NCI-H2196 (cell line): ENCODE data around the gene NLRC5.
"Not testable (repeated sequence)": the region's sequence is repeated elsewhere in the genome, so short reads cannot be mapped to it uniquely, and the experiment has no call there.

ENCODE experiments used
- DNase-seq: peaks from one replicate; lab custom pipeline; 2025; ENCODE audit not compliant: unreplicated experiment; lab: John Stamatoyannopoulos, UW

The NLRC5 gene

DNA sequence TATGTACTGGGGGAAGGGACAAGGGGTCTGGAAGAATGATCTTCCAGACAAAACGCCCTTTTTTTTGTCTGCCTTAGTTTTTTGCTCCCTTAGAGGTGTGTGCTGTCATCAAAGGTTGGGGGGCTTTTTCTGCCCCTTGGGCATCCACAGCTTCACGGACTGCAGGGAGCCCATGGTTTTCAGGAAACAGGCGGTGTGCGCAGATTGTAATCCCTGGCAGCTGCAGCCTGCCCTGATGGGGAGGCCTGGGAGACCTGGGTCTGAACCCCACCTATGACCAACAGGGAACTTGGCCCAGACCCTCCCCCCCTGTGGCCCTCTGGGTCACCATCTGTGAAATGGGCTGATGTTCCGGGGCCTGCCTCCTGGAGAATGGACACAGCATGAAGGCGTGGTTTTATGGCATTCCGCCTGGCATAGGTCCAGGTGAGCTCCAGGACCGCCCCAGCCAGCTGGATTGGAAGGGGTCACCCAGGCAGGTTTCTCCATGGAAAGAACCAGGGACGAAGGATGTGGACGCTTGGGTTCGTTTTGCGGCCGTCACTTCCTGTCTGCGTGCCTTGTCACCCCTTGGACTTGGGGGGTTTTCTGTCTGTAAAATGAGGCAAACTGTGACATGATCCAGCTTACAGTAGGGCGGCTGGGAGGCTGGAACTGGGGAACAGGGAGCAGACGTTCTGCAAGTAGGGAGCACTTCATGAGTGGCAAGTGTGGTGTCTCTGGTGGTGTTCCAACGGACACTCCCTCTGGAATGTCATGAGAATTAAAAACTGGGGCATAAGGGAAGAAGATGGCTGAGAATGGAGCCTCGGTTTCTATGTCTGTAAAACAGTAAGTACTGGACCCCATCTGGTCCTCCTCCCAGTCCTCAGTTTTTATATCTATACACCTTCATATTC lies 104.6 kb downstream of the NLRC5 start:
- no peak for DNase-seq

DNA sequence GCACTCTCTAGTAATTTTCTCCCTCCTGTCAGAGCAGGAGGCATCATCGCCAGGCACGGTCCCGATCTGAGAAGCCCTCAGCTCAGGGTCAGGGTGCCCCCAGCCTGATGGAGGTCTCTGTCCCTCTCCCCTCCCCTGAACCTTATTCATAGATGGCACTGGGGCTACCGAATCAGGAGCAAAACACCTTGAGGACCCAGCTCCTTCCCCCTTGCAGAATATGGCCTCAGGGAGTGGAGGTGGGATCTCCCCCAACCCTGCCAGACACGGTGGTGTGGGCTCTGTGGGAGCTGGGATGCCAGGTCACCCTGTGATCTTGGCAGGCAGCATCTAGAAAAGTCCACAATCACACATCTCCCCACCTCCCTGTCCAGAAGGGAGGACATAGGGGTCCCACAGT lies 105.6 kb downstream of the NLRC5 start:
- DNase-seq: no peak

DNA sequence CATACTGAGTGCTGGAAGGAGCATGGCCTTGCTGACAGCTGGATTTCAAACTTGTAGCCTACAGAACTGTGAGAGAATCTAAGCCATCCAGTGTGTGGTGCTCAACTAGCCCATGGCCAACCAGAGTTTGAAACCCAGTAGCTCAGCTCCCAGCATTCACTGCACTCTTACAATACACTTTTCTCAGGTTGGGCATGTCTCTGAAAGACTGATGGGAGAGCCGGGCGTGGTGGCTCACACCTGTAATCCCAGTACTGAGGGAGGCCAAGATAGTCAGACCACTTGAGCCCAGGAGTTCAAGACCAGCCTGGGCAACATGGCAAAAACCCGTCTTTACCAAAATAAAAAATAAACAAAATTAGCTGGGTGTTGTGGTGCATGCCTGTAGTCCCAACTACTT lies 106.8 kb downstream of the NLRC5 start:
- DNase-seq: no peak

DNA sequence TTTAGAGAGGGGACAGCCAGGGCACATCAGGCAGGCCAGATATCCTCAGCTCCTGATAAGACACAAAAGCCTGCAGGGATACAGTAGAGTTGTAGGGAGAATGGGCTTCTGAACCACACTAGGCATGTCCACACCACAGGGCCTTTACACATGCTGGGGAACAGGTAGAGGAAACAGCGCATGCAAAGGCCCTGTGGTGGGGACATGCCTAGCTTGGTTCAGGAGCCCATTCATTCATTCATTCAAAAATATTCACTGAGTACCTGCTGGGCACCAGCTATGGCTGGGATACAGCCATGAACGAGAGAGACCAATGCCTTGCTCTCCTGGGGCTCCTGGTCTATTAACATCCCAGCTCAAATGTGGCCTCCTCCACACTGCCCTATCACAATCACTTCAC lies 107.4 kb downstream of the NLRC5 start:
- no peak for DNase-seq

DNA sequence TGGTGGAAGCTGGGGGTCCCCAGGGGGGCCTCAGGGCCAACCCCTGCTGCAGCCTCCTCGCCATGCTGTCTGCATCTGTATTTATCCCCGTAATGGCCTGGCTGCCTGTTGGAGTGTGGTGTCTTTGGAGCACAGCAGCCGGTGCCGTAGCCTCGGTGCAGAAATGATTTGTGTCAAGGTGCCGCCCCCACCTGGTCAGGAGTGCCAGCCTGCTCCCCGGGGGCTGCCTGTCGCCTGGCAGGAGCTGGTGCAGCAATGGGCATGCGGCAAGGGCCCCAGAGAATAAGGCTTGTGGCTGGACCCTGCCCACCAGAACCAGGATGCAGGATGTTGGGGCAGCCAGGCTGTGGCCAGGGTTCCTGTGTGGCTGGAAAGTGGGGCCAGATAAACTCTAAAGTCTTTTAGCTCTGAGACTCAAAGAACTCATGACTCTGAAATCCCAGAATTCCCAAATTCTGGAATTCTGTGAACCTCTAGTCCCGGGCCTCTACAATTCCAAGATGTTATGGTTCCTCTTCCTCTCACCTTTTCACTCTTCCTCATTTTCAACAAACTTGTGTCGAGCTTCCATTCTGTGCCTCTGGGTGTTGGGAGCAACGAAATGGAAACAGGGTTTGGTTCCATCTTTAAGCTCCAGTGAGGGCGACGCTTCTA lies 109.0 kb downstream of the NLRC5 start:
- no peak for DNase-seq

DNA sequence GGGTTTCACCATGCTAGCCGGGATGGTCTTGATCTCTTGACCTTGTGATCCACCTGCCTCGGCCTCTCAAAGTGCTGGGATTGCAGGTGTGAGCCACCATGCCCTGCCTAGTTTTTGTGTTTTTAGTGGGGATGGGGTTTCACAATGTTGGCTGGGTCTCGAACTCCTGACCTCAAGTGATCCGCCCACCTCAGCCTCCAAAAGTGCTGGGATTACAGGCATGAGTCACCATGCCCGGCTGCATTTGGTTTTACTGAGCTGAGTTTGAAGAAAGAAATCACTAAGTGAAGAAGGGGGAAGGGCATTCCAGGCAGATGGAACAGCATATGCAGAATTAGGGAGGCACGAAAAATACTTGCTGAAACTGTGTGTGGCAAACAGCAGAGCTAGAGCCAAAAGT lies 110.6 kb downstream of the NLRC5 start:
- DNase-seq: not testable (repeated sequence)

DNA sequence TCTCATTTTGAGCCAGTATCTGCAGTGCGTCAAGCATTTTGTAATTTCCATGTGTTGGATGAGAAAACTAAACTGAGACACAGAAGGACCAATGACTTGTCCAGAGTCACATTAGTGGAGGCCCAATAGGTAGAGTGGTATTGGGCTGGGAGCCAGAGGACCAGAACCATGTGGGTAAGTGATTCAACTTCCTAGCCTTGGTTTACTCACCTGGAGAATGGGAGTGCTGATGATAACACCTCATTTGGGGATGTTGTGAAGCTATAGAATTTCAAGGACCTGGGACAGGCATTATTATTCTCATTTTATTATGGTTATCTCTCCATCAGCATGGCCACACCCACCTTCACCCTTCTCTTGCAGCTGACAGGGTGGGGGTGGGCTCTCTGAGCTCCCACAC lies 111.1 kb downstream of the NLRC5 start:
- no peak for DNase-seq

DNA sequence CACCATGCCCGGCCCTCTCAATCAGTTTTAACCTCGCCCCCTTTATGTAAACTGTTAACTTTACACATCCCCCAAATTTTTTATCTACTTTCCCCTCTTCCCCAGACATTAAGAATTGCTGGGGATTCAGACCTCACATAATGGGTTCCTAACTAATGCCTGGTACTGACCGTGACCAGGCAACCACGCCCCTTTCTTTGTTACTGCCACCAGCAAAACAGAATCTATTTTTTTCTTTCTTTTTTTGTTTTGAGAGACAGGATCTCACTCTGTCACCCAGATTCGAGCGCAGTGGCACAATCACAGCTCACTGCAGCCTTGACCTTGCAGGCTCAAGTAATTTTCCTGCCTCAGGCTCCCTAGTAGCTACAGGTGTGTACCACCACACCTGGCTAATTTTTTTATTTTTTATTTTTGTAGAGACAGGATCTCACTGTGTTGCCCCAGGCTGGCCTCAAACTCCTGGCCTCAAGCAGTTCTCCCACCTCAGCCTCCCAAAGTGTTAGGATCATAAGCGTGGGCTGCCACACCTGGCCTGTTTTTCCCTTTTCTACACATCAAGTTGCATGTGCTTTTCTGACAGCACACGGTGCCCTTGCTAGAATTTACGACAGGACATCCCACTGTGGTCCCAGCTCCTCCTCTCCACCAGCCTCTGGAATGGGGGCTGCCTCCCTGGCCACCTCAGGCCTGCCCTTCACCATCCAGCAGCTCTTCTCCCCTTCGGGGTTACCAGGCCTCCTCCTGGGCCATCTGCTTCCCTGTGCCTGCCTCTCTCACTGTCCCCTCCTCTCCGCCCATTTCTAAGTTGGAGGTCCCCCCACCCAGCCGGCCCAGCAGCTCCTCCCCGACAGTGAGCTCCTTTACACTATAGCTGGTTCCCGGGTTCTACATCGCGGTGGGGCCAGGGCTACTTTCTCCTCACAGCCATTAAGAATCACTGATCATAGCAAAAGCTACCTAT lies 113.8 kb downstream of the NLRC5 start:
- DNase-seq: no peak

DNA sequence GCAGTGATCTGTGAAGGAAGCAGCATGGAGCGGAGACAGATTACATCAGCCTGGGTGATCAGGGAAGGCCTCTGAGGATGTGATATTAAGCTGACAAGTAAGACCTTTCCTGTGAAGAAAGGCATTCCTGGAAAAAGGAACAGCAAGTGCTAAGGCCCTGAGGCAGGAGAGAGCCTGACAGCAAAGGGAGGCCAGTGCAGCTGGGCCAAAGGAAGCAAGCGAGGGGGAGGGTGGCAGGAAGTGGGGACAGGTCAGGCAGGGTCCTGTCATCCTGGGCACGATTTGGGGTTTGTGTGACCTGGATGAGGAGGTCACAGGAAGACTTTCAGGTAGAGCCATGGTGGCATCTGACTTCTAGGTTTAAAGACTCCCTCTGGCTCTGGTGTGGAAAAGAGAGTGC lies 115.3 kb downstream of the NLRC5 start:
- no peak for DNase-seq

DNA sequence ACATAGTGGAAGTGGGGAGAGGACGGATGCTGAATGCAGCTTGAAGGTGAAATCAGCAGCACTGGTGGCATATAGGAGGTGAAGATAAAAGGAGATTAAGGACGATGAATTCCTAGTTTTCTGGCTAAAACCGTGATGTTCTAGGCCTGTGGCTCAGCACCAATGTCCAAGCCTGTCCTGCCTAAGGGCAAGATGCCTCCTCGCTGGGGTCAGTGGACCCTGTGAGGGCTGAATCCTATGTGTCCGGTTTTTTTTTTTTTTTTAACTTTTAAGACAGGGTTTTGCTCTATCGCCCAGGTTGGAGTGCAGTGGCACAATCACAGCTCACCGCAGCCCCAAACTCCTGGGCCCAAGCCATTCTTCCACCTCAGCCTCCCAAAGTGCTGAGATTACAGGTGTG lies 115.8 kb downstream of the NLRC5 start:
- DNase-seq: no peak

DNA sequence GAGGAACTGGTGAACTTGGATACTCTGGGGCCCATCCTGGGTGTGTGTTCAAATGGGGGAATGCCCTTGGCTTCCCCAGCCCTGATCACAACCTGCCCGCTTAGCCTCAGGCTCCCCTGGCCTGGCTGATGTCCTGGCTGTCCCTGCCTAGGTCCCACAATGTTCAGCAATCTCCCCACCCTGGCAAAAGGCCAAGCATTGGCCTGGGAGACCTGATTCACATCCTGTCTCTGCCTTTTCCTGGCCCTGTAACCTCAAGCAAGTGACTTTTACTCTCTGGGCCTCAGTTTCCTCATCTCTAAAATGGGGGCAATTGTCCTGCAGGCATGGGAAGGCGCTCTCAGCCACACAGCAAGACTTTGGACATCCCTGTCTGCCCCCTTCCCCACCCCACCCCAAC lies 117.4 kb downstream of the NLRC5 start:
- DNase-seq: no peak

DNA sequence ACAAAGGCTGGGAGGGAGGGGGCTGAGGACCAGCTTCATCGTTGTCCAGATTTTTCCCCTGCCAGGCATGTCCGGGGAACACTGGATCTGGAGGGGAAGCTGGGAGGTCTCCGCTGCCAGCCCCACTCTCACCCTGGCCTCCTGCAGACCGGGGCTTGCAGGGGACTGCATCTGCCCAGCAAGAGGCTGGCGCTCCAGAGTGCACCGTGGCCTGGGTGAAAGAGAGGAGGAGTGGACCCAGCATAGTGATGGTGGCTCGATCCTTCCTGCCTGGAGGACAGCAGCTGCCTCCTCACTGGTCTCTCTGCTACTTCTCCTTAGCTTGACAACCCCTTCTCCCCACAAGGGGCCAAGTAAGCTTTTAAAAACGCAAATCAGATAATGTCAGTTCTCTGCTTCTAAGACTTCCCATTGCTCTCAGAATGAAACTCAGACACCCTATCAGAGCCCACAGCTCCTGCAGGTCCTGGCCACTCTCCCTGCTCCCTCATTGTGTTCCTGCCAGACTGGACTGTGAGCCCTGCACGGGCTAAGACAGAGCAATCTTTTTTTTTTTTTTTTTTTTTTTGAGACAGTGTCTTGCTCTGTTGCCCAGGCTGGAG lies 118.1 kb downstream of the NLRC5 start:
- no peak for DNase-seq

DNA sequence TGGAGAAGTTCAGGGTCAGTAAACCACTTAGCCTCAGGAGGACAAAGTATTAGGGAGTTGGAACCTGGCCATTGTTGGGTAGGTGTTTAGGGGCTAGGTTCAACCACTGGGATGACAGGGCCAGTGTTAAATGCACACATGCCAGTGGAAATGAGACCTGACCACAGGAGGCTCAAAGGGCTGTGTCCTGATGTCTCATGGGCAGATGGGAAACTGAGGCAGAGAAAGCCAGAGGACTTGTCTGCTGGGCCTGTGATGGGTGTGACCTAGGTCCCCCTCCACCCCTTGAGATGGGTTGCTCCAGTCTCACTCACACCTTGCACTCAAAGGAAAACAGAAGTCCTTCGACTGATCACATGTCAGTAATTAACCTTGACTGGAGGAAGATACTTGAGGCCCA lies 119.1 kb downstream of the NLRC5 start:
- no peak for DNase-seq

DNA sequence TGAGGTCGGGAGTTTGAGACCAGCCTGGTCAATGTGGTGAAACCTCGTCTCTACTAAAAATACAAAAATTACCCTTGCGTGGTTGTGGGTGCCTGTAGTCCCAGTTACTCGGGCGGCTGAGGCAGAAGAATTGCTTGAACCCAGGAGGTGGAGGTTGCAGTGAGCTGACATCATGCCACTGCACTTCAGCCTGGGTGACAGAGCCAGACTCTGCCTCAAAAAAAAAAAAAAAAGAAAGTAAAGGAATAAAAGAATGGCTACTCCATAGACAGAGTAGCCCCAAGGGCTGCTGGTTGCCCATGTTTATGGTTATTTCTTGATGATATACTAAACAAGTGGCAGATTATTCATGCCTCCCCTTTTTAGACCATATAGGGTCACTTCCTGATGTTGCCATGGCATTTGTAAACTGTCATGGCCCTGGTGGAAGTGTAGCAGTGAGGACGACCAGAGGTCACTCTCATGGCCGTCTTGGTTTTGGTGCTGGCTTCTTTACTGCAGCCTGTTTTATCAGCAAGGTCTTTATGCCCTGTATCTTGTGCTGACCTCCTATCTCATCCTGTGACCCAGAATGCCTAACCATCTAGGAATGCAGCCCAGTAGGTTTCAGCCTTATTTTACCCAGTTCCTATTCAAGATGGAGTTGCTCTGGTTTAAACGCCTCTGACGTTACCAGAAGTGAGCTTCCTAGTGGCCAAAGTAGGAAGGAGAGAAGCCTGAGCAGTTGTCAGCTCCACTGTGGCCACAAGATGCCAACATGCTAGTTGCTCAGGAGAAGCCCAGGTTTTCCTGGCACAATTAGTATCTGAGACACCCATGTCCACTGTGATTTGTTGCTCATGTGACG lies 120.1 kb downstream of the NLRC5 start:
- not testable (repeated sequence) for DNase-seq

DNA sequence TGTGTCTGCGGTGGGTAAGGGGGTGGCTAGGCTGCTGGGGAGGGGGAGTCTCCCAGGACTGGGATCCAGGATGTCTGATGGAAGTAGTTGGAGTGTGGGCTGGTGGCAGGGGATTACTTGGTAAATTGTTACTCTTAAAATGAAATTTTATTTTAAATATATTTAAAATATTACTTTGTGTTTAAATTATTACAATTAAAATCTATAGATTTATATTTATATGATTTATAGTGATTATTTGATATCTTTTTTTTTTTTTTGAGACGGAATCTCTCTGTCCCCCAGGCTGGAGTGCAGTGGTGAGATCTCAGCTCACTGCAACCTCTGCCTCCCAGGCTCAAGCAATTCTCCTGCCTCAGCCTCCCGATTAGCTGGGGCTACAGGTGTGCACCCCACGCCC lies 121.6 kb downstream of the NLRC5 start:
- no peak for DNase-seq

DNA sequence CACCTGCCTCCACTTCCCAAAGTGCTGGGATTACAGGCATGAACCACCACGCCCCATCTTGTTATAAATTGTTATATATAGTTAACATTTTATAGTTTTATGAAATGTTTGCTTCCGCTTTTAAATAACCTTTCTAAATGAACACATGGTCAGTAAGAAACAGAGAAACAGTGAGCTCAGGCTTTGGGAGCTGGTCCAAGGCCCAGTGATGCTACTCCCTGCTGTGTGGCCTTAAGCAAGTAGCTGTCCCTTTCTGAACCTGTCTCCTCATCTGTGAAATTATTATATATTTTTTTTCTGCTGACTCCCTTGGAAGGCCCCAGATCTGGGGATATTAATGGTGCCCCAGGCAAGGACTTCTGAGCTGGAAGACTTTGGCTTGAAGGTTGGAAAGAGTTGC lies 122.1 kb downstream of the NLRC5 start:
- DNase-seq: no peak

DNA sequence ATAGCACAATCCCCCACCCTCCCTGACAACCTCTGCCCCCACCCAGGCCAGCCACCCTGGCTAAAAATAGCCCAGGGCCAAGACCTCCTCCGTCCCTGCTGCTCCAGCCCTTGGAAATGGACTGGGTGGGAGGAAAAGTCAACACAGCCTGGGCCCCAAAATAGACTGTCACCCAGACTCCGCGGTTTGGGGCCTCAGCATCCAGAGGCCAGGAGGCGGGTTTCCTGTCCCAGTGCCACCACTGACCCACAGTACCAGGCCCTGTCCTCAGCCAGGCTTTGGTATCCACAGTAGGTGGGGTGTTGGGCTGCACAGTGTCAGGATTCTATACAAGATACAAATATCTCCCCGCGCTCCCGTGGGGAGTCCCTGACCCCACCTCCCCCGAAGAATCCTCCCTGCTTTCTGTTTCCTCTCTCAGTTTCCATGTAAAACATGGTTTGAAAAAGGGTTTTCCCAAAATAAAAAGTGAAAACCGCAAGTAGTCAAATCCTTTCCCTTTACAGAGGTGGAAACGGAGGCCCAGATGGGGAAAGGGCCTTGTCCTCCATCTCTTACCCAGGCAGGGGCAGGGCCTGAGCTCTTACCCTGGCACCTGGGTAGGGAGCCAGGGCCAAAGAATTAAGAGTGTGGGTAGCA lies 123.2 kb downstream of the NLRC5 start:
- no peak for DNase-seq

DNA sequence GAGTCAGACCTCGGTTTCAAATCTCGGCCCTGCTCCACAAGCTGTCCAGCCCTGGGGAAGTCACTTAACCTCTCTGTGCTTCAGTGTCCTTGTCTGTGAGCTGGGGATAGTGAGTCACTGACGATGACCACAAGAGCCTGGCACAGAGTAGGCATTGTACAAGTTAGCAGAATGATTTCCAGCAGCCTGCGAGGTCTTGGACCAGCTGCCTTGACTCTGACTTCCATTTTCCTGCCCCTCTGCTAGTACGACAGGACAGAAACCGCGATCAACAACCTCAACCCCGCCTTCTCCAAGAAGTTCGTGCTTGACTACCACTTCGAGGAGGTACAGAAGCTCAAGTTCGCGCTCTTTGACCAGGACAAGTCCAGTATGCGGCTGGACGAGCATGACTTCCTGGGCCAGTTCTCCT lies 123.7 kb downstream of the NLRC5 start:
- DNase-seq: no peak

DNA sequence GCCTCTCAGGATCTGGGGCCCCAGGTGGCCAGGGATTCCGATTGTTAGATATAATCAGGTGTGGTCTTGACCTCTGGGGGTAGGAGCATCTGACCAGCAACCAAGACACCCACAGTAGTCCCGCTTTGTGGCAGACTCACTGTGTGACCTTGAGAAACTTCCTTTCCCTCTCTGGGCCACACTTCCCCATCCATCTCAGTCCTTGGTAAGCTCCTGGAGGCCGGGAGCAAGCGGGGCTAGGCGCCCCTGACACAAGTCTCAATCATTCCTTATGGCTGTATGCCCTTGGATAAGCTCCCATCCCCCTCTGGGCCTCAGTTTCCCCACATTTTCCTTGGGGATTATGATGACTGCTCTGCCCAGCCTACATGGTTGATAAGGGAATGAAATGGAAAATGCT lies 124.3 kb downstream of the NLRC5 start:
- DNase-seq: no peak

DNA sequence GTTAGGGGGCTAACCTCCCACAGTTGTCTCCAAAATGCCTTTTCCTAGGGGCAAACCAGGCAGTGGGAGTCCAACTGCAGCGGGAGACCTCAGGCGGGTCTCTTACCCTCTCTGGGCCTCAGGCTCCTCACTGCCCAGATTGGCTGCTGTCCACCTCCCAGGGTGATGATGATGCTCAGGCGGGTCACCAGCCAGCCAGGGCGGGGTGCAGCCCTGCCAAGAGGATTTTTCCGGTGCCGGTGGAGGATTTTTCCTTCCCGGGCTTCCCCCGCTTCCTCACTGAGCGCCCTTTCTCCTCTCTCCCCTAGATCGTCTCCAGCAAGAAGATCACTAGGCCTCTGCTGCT lies 125.8 kb downstream of the NLRC5 start:
- DNase-seq: no peak
